ENCODE data around the gene TMEM132D. TPM values are rescaled to one million over a fixed set of nuclear protein-coding genes. Genes with fewer than 3 reads are reported as not detected.

TMEM132D gene
- total and polyA plus RNA-seq, 2 donors (not counting 3 experiments of a cell fraction or from before 2014, with no cell fraction given), result not detected

DNA sequence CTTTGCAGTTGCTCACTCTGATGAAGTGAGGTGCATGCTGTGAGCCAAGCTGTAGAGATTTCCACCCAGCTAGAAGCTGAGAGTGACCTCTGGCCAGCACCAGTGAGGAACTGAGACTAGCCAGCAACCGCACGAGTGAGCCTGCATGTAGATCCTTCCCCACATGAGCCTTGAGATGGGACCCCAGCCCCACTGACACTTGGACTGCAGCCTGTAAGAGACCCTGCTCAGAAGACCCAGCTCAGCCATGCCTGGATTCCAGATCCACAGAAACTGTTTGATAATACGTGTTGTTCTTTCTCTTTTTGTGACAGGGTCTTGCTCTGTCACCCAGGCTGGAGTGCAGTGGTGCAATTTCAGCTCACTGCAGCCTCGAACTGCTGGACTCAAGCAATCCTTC, 821.4 kb downstream of the TMEM132D start:
- dilution Hi-C loops (cut with MboI; ENCODE audit: extremely low pct_ligation_motif_present, low sequenced_read_pairs) (no loop called here), intact Hi-C loops (cut with micrococcal nuclease) (no loop called here)
- BruUV-seq (replicated peaks), result no TSS peak
- H3K9me1 ChIP-seq (replicated peaks; ENCODE audit: control insufficient read depth, extremely low read depth, insufficient read depth, low read length), result no peaks in the 10 kb centered on the region
- H3K9ac ChIP-seq (replicated peaks; ENCODE audit: extremely low read depth, insufficient read depth, low read length), result no peak overlapping the region
- no peak overlapping the region for H3K27ac ChIP-seq (ENCODE audit: insufficient read depth, low read depth, low read length)
- no peaks in the 10 kb centered on the region for H4K20me1 ChIP-seq (replicated peaks; ENCODE audit: control insufficient read depth, extremely low read depth, insufficient read depth, low read length)
- CTCF ChIA-PET, result no interaction called here
- H3K27me3 ChIP-seq (ENCODE audit: control insufficient read depth in 2 of 2, insufficient read depth in 2 of 2, low read length in 2 of 2), result no peaks in the 10 kb centered on the region
- no peaks in the 10 kb centered on the region for H3K36me3 ChIP-seq (ENCODE audit: control insufficient read depth in 2 of 2, extremely low read depth in 1 of 2, insufficient read depth in 2 of 2, low read length in 2 of 2)
- no peak for TF ChIP-seq GATA2 (IDR thresholded peaks at IDR 0.05; ENCODE audit: insufficient read depth, insufficient read length, low read depth, low read length)
- no peak for TF ChIP-seq CTCF (IDR thresholded peaks at IDR 0.05; ENCODE audit: extremely low read depth in 1 of 2, insufficient read depth in 1 of 2, low read depth in 1 of 2, low read length in 2 of 2)
- no peak for TF ChIP-seq POLR2AphosphoS5 (IDR thresholded peaks at IDR 0.05; ENCODE audit: insufficient read depth, low read depth, low read length)
- TF ChIP-seq MYC (IDR thresholded peaks at IDR 0.05; ENCODE audit: low read depth, low read length), result no peak
- TF ChIP-seq EZH2 (IDR thresholded peaks at IDR 0.05; ENCODE audit: borderline replicate concordance, low read depth, low read length, severe bottlenecking), result no peak
- no peak for TF ChIP-seq JUN (IDR thresholded peaks at IDR 0.05; ENCODE audit: borderline replicate concordance, insufficient read depth, insufficient read length, low read depth)
- no peak for TF ChIP-seq POLR2A (IDR thresholded peaks at IDR 0.05; ENCODE audit: low read depth, low read length)
- no peak for TF ChIP-seq MAX (IDR thresholded peaks at IDR 0.05; ENCODE audit: insufficient read depth, insufficient read length)
- TF ChIP-seq FOS (IDR thresholded peaks at IDR 0.05; ENCODE audit: borderline replicate concordance, insufficient read depth, low read length), result no peak
- H3K9me3 ChIP-seq (replicated peaks; ENCODE audit: control insufficient read depth, insufficient read depth, low read length), result peaks cover 9% of the 10 kb centered on the region
- no peak overlapping the region for H3K4me3 ChIP-seq (replicated peaks in 1 of 3; ENCODE audit: insufficient read depth in 1 of 3, low read depth in 1 of 3, low read length in 3 of 3)
- no peaks in the 10 kb centered on the region for H3K4me1 ChIP-seq (ENCODE audit: control insufficient read depth, extremely low read depth, insufficient read depth, low read length)
- POLR2A ChIA-PET, result no interaction called here
- no peak for FAIRE-seq
- no peak for DNase-seq (ENCODE audit: low read depth, low spot score)
- no peak overlapping the region for H3K4me2 ChIP-seq (ENCODE audit: insufficient read depth, low read length)
- no peak overlapping the region for H2AFZ ChIP-seq (ENCODE audit: low read depth, low read length)
- no peaks in the 10 kb centered on the region for H3K79me2 ChIP-seq (ENCODE audit: control insufficient read depth, insufficient read depth, low read length)
